ENCODE results near the gene ASPHD1.
"Not testable (repeated sequence)": the region's sequence is repeated elsewhere in the genome, so short reads cannot be mapped to it uniquely, and the experiment has no call there.

The ASPHD1 gene

DNA sequence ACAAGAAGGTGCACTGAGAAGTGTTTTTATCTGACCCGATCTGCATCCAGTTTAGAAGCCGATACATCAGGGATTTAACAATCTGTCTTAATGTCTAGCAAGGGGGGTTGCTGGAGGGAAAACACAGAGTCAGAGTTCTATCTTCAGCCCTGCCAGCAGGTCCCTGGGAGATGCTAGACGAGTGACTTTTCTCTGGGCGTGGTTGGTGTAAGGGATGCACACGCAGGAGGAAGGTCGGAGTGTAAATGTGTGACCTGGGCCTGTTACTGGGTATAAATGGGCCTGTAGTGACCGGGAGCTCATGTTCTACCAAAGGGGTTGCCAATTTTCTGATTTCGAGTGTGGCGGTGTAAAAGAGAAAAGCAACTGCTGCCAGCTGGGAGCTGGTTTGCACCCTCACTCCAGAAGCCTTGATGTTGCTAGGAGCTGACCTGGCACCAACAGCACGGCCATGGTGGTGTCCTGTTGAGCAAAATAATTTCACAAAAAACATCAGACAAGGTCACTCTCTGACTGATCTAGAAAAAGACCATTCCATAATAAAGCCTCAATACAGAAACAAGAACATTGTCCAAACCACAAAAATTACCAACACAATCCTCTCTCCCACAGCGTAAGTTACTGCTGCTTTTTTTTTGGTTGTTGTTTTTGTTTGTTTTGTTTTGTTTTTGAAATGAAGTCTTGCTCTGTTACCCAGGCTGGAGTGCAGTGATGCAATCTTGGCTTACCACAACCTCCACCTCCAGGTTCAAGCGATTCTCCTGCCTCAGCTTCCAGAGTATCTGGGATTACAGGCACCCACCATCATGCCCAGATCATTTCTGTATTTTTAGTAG is 27.0 kb downstream of the ASPHD1 start:
- no peak for DNase-seq (ENCODE audit: low spot score)
- no peak for TF ChIP-seq CTCF (IDR thresholded peaks at IDR 0.05; ENCODE audit: extremely low read depth, missing control alignments)

DNA sequence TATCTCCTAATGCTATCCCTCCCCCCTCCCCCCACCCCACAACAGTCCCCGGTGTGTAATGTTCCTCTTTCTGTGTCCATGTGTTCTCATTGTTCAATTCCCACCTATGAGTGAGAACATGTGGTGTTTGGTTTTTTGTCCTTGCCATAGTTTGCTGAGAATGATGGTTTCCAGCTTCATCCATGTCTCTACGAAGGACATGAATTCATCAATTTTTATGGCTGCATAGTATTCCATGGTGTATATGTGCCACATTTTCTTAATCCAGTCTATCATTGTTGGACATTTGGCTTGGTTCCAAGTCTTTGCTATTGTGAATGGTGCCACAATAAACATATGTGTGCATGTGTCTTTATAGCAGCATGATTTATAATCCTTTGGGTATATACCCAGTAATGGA is 31.5 kb downstream of the ASPHD1 start:
- DNase-seq (ENCODE audit: low spot score) = not testable (repeated sequence)

GRCh38 chr16:29940656-29941055 is 40.4 kb downstream of the ASPHD1 start:
- no peak for DNase-seq (ENCODE audit: low spot score)
- no peak for TF ChIP-seq CTCF (IDR thresholded peaks at IDR 0.05; ENCODE audit: extremely low read depth, missing control alignments)

DNA sequence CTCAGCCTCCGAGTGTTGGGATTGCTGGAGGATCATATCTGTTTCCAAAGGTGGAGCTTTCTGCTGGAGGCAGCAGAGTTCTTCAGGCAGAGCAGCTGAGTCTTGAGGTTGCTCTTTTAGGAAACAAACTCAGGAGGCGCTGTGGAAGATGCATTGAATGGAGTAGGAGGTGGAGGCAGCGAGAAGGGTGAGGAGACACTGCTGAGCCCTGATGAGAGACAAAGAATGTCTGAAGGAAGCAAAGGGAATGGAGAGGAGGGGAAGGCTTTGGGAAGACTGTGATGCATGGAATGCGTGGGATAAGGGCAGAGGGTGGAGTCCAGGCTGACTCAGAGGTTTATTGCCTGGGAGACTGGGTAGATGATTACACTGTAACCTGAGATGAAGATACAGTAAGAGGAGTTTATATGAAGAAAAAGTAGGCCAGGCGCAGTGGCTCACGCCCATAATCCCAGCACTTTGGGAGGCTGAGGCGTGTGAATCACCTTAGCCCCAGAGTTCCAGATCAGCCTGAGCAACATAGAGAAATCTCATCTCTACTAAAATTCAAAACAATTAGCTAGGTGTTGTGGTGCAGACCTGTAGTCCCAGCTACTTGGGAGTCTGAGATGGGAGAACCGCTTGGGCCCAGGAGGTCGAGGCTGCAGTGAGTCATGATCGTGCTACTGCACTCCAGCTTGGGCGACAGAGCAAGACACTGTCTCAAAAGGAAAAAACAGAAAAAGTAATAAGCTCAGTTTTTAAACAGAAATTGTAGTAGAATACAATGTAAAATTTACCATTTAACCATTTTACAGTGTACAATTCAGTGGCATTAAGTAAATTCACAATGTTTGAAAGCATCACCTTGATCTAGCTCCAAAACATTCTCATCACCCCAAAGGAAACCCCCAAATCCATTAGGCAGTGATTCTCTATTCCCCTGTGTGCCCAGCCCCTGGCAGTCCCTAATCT is 43.8 kb downstream of the ASPHD1 start:
- DNase-seq (ENCODE audit: low spot score) = no peak
- TF ChIP-seq CTCF (IDR thresholded peaks at IDR 0.05; ENCODE audit: extremely low read depth, missing control alignments) = no peak

GRCh38 chr16:29947897-29948296 is 47.6 kb downstream of the ASPHD1 start:
- no peak for TF ChIP-seq CTCF (IDR thresholded peaks at IDR 0.05; ENCODE audit: extremely low read depth, missing control alignments)
- no peak for DNase-seq (ENCODE audit: low spot score)

DNA sequence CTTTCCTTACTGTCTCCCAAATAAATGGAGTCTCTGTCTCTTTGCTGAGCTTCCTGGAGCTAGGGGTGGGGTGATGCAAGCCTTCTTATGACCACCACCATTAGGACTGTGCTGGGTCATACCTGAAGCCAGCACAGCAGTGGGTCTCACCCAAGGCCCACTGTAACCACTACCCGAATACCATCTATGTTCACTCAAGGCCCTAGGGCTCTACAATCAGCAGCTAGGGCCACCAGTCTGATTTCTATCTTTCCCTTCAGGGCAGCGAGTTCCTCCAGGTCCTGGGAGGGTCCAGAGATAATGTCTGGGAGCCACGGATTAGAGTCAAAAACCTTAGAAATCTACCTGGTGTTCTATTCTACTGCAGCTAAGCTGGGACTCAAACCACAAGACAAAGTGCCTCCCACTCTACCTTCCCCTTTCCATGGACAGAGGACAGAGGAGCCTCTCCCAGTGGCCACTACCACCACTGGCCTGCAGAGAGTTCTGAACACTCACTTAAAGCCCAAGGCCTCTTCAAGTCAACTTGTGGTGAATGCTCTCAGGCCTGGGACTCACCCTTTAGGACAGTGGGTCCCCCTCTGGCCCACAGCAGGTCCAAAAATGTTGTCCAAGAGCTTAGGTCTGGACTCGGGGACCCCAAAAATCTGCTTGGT is 50.6 kb downstream of the ASPHD1 start:
- DNase-seq (ENCODE audit: low spot score) = no peak
- TF ChIP-seq CTCF (IDR thresholded peaks at IDR 0.05; ENCODE audit: extremely low read depth, missing control alignments) = no peak

DNA sequence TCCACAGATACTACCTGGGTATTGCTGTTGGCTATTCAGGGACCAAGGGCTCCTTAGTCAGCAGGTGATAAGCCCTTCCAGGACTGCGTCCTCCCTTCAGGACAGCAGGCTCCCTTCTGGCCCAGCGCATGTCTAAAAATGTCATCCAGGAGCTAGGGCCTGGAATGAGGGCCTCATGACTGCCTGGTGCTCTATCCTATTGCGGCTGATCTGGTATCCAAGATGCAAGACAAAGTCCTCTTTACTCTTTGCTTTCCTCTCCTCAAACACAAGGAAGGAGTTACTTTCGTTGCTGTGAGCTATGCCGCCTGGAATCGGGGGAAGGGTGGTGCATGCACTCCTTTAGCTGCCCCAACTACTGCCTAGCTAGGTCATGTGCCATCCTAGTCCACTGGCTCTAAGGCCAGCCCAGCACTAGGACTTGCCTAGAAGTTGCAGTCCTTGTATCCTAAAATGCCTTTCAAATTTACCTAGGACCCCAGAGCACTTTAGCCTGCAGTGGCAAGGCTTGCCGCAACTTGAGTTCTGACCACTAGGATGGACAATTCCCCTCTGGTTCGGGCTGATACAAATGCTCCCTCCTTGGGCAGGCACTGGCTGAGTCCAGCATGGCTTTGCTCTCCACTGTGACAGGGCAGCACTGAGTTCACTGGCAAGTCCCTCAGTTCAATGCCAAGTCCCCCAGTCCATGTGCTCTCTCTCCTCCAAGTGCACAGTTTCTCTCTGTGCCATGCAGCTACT is 51.5 kb downstream of the ASPHD1 start:
- no peak for DNase-seq (ENCODE audit: low spot score)
- TF ChIP-seq CTCF (IDR thresholded peaks at IDR 0.05; ENCODE audit: extremely low read depth, missing control alignments) = no peak

All from GM20000 (cell line).